Measurements from ENCODE around the gene LGI2. TPM values are rescaled to one million over a fixed set of nuclear protein-coding genes. Genes with fewer than 3 reads are reported as not detected.
A peak's percentile ranks its signal among the peaks of the same experiment; 100 is the strongest.

Gene LGI2
- polyA plus RNA-seq, 1 donor (not counting 4 experiments of a cell fraction or from before 2014, with no cell fraction given), result 0.69 TPM

DNA sequence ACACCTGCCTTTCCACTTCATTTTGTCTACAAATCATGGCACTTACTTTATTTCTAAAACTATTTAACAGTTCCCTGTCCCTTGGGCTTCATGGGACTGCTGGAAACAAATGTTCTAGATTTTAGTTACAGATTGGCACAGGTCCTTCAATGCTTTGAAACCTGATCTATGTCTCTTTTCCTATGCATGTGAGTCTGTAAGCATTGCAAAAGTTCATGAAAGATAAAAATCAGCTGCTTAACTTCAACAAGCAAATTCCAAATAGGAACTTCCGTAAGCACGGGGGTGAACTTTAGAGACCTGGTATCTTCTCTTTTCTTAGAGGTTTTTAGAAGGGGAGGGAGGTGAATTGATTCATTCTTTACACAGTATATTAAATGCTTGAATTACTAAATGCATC lies 9.5 kb downstream of the LGI2 start:
- Histone ChIP-seq H3K4me3 (ENCODE audit: control insufficient read depth in 2 of 3, extremely low read depth in 1 of 3, insufficient read depth in 2 of 3, low read depth in 1 of 3, low read length in 3 of 3) (no peak overlapping the region), H3K36me3 (ENCODE audit: control insufficient read depth in 2 of 2, extremely low read depth in 1 of 2, insufficient read depth in 2 of 2, low read length in 2 of 2) (no peaks in the 10 kb centered on the region), H3K27me3 (ENCODE audit: control insufficient read depth, extremely low read depth, insufficient read depth, low read length) (peaks cover 12% of the 10 kb centered on the region), H3K79me2 (ENCODE audit: control insufficient read depth, insufficient read depth, low read length) (no peaks in the 10 kb centered on the region), H3K9ac (ENCODE audit: control insufficient read depth, extremely low read depth, insufficient read depth, low read length) (no peak overlapping the region), H3K9me3 (ENCODE audit: control insufficient read depth, low read depth, low read length) (no peaks in the 10 kb centered on the region), H2AFZ (ENCODE audit: control insufficient read depth, low read length) (no peak overlapping the region), H3K27ac (ENCODE audit: control insufficient read depth, insufficient read depth, low read length) (no peak overlapping the region), H3K4me2 (ENCODE audit: control insufficient read depth, extremely low read depth, insufficient read depth, low read depth, low read length) (no peak overlapping the region), H4K20me1 (ENCODE audit: control insufficient read depth, extremely low read depth, insufficient read depth, low read length) (no peaks in the 10 kb centered on the region), H3K4me1 (ENCODE audit: control insufficient read depth, extremely low read depth, insufficient read depth, low read length) (peaks cover 5% of the 10 kb centered on the region), H3K9me1 (ENCODE audit: control insufficient read depth, extremely low read depth, insufficient read depth, low read length) (no peaks in the 10 kb centered on the region)
- DNase-seq (ENCODE audit: low read depth, low spot score), result no peak
- dilution Hi-C loops (cut with MboI; ENCODE audit: extremely low pct_ligation_motif_present, low sequenced_read_pairs), result no loop called here
- no peak for FAIRE-seq
- TF ChIP-seq EZH2 (IDR thresholded peaks at IDR 0.05; ENCODE audit: low read length), result no peak
- TF ChIP-seq, protein P1, sequence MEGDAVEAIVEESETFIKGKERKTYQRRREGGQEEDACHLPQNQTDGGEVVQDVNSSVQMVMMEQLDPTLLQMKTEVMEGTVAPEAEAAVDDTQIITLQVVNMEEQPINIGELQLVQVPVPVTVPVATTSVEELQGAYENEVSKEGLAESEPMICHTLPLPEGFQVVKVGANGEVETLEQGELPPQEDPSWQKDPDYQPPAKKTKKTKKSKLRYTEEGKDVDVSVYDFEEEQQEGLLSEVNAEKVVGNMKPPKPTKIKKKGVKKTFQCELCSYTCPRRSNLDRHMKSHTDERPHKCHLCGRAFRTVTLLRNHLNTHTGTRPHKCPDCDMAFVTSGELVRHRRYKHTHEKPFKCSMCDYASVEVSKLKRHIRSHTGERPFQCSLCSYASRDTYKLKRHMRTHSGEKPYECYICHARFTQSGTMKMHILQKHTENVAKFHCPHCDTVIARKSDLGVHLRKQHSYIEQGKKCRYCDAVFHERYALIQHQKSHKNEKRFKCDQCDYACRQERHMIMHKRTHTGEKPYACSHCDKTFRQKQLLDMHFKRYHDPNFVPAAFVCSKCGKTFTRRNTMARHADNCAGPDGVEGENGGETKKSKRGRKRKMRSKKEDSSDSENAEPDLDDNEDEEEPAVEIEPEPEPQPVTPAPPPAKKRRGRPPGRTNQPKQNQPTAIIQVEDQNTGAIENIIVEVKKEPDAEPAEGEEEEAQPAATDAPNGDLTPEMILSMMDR (optimal IDR thresholded peaks at IDR 0.05 in 1 of 3, IDR thresholded peaks at IDR 0.05 in 1 of 3, conservative IDR thresholded peaks at IDR 0.05 in 1 of 3; ENCODE audit: extremely low read depth in 1 of 3, insufficient read depth in 2 of 3, low read length in 3 of 3), result no peak

DNA sequence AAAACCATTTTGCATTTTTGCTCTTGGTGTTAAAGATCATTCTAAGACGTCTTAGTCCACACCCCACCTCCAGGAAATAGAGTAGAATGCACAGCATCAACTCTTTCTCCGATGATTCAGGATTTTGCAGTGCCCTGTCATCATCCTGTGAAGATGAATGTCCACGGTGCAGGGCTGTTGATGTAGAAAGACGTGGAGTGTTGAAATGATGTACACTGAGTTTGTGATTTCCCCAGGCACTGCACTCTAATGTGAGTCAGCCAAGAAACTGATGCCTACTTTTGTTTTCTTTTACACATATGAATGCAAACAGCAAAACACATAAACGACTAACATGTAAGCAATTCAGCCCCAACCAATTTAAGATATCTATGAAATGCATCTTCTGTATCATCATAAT lies 10.5 kb downstream of the LGI2 start:
- peaks cover 5% of the 10 kb centered on the region for H3K4me1 ChIP-seq (ENCODE audit: control insufficient read depth, extremely low read depth, insufficient read depth, low read length)
- H3K9ac ChIP-seq (ENCODE audit: control insufficient read depth, extremely low read depth, insufficient read depth, low read length), result no peak overlapping the region
- H3K9me3 ChIP-seq (ENCODE audit: control insufficient read depth, low read depth, low read length), result no peaks in the 10 kb centered on the region
- peaks cover 12% of the 10 kb centered on the region for H3K27me3 ChIP-seq (ENCODE audit: control insufficient read depth, extremely low read depth, insufficient read depth, low read length)
- dilution Hi-C loops (cut with MboI; ENCODE audit: extremely low pct_ligation_motif_present, low sequenced_read_pairs), result no loop called here
- no peak overlapping the region for H3K4me2 ChIP-seq (ENCODE audit: control insufficient read depth, extremely low read depth, insufficient read depth, low read depth, low read length)
- H4K20me1 ChIP-seq (ENCODE audit: control insufficient read depth, extremely low read depth, insufficient read depth, low read length), result no peaks in the 10 kb centered on the region
- H2AFZ ChIP-seq (ENCODE audit: control insufficient read depth, low read length), result no peak overlapping the region
- no peaks in the 10 kb centered on the region for H3K36me3 ChIP-seq (ENCODE audit: control insufficient read depth in 2 of 2, extremely low read depth in 1 of 2, insufficient read depth in 2 of 2, low read length in 2 of 2)
- no peak overlapping the region for H3K27ac ChIP-seq (ENCODE audit: control insufficient read depth, insufficient read depth, low read length)
- H3K9me1 ChIP-seq (ENCODE audit: control insufficient read depth, extremely low read depth, insufficient read depth, low read length), result no peaks in the 10 kb centered on the region
- H3K4me3 ChIP-seq (ENCODE audit: control insufficient read depth in 2 of 3, extremely low read depth in 1 of 3, insufficient read depth in 2 of 3, low read depth in 1 of 3, low read length in 3 of 3), result no peak overlapping the region
- H3K79me2 ChIP-seq (ENCODE audit: control insufficient read depth, insufficient read depth, low read length), result no peaks in the 10 kb centered on the region
- TF ChIP-seq EZH2 (IDR thresholded peaks at IDR 0.05; ENCODE audit: low read length), result no peak
- TF ChIP-seq, protein P1 (optimal IDR thresholded peaks at IDR 0.05 in 1 of 3, IDR thresholded peaks at IDR 0.05 in 1 of 3, conservative IDR thresholded peaks at IDR 0.05 in 1 of 3; ENCODE audit: extremely low read depth in 1 of 3, insufficient read depth in 2 of 3, low read length in 3 of 3), result no peak
- FAIRE-seq (peak; percentile 34), DNase-seq (ENCODE audit: low read depth, low spot score) (peak; percentile 53)
